Stimulated activated CD8-positive, alpha-beta memory T cell treated with anti-CD3 and anti-CD28 coated beads, Interleukin-4, amount 100 ng/mL, for 1 hour (primary cell): ENCODE measurements around the gene TGFB2.

Source experiments
- DNase-seq, 2 donors: peaks; one replicate each; pipeline ENCODE4 v3.0.0-alpha.2; 2020; ENCODE audit warnings: low read depth in 2 of 2, low spot score in 1 of 2

Gene TGFB2

DNA sequence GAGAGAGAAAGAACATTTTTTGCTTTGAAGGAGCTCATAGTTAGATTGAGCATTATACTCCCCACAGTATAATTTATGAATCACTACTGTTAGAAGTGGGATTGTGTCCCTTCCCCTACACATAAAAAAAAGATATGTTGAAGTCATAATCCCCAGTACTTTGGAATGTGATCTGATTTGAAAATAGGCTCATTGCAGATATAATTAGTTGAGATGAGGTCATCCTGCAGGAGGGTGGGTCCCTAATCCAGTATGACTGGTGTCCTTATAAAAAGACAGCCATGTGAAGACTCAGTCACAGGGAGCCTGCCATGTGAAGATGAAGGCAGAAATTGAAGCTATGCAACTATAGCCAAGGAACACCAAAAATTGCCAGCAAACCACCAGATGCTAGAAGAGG lies 76.4 kb downstream of the TGFB2 start:
- no peak for DNase-seq

GRCh38 chr1:218424502-218424901 lies 79.4 kb downstream of the TGFB2 start:
- DNase-seq: no peak

DNA sequence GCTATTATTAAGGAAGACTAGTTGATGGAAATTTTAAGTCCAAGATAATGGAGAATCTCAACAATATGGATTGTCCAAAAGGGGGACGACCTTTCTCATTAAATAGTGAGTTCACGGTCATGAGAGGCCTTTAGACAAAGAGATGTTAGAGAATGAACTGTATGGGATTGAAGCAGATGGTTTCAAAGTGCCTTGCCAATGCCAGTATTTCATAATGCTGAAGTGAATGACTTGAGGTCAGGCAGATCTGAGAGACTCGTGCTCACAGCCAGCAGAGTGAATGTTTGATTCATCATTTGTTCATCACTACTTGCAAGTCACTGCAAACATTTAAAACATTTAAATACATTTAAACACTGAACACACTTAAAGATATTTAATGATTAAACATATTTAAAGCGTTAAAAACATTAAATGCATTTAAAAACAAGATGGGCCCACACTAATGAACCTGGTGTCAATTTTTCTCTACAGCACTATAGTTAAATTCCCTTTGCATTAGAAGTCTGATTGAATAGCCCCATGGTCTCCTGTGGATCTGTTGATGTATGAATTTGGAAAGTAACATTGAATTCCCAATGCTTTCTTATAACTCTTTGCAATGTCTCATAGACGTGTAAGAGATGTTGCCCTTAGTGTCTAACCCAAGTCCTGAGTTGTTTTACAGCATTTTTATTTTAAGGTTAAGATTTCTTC lies 80.7 kb downstream of the TGFB2 start:
- DNase-seq: no peak

- DNase-seq: no peak
Observed at GRCh38 chr1:218426343-218426657, 81.2 kb downstream of the TGFB2 start.

DNA sequence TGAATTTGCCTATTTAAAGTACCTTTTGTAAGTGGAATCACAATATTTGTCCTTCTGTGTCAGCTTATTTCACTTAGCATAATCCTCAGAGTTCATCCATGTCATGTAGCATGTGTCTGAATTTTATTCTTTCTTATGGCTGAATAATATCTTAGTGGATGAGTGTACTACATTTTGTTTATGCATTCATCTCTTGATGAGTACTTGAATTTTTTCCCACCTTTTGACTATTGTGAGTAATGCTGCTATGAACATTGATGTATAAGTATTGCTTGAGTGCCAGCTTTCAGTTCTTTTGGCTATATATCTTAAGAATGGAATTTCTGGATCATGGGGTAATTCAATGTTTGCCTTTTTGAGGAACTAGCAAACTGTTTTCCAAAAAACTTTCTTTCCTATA lies 84.2 kb downstream of the TGFB2 start:
- DNase-seq: no peak

DNA sequence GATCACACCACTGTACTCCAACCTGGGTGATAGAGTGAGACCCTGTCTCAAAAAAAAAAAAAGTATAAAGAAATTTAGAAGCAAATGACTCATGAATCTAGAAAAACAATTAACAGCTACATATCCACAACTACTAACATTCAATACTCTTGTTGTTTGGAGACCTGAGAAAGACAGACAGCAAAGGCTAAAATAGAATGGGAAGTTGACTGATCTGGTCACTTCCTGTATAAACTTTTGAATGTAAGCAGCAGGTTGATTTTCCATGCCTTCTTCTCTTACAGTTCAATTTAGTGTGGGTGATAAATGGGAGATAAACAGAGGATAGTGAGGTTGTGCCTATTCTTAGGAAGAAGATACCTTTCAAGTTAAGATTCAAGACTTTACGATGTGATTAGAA lies 85.2 kb downstream of the TGFB2 start:
- no peak for DNase-seq

DNA sequence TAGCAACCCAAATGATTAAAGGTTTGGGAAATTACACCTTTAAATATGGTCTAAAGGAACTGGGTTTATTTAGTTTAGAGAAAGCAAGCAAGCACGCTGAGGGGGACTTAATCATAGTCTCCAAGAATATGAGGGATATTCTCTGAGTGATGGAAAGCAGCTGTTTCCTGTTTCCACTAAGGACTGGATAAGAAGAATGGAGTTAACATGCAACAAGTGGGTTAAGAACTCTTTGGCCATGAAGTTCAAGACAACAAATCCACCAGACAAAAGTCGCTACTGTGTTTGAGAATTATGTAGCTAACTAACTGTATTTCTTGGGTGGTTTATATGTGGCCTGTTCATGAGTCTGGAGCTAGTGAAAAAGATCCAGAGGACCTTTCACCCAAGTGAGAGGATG lies 85.7 kb downstream of the TGFB2 start:
- no peak for DNase-seq

DNA sequence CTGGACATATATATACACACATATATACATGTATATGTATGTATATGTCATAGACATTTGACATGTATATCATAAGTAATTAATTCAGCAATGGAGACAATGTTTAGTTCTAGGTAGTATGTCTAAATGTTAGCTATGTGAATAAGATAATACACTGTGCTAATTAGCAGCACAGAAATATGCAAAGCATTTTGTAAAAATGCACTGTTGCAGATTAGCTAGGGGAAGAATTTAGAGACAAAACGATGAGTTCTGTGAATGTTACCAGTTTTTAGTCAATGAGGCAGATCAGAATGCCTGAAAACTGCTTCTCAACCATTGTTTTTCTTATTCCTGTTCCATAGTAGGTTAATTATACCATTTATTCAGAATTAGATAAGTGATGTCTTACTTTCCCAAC lies 86.3 kb downstream of the TGFB2 start:
- no peak for DNase-seq

- no peak for DNase-seq
Observed at GRCh38 chr1:218433744-218434143, 88.6 kb downstream of the TGFB2 start.

- DNase-seq: no peak
Observed at GRCh38 chr1:218435528-218435927, 90.4 kb downstream of the TGFB2 start.

GRCh38 chr1:218436346-218436745 lies 91.2 kb downstream of the TGFB2 start:
- DNase-seq: no peak

DNA sequence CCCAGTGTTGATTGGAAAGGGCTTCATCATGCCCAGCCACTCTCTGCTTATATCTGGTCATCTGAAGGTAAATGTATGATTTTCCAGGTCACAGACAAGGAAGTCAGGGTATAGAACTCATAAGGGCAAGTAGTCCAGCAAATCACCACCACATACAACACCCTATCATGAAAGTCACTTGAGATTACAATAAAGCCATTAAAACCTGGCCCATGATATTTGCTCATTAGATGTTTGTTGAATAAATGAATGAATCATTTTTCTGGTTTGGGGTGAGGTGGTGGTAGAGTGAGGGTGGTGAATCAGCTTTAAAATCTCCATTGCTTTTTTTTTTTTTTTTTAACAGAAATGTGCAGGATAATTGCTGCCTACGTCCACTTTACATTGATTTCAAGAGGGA lies 91.9 kb downstream of the TGFB2 start:
- no peak for DNase-seq

GRCh38 chr1:218439541-218440295 lies 94.6 kb downstream of the TGFB2 start:
- no peak for DNase-seq

DNA sequence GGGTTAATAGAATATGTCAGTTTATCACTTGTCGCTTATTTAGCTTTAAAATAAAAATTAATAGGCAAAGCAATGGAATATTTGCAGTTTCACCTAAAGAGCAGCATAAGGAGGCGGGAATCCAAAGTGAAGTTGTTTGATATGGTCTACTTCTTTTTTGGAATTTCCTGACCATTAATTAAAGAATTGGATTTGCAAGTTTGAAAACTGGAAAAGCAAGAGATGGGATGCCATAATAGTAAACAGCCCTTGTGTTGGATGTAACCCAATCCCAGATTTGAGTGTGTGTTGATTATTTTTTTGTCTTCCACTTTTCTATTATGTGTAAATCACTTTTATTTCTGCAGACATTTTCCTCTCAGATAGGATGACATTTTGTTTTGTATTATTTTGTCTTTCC lies 98.1 kb downstream of the TGFB2 start:
- no peak for DNase-seq

DNA sequence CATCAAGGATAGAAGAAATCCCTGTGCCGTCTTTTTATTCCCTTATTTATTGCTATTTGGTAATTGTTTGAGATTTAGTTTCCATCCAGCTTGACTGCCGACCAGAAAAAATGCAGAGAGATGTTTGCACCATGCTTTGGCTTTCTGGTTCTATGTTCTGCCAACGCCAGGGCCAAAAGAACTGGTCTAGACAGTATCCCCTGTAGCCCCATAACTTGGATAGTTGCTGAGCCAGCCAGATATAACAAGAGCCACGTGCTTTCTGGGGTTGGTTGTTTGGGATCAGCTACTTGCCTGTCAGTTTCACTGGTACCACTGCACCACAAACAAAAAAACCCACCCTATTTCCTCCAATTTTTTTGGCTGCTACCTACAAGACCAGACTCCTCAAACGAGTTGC lies 99.0 kb downstream of the TGFB2 start:
- no peak for DNase-seq

GRCh38 chr1:218444588-218444987 lies 99.5 kb downstream of the TGFB2 start:
- no peak for DNase-seq

DNA sequence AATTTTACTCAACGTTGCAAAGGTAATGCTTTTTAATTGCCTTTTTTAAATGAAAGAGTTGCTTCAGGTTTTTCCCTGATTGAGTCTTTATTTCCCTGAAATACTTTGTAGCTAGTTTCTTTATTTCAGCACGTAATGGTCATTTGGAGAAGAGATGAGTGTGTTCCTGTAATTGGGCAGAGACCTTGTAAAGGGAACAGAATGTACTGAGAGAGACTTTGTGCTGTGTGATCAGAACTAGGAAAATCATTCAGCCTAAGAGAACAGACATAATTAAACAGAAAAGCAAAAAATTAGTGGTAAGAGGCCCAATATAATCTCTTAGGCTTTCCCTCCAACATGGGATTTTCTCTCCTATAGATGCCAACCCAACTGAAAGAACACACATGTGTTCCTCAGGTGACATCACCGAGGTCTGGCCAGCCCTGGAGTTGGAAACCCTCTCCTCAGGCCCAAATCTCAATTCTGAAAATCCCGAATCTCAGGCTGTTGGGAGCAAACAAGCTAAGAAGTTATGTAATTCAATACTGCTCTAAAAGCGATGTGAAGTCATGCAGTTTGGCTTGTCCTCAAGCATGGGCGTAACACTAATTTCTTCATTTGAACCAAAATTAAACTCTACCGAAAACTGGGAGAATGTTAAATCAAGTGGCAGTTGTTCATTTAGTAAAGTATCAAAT lies 102.0 kb downstream of the TGFB2 start:
- no peak for DNase-seq

- no peak for DNase-seq
Observed at GRCh38 chr1:218451415-218451814, 106.3 kb downstream of the TGFB2 start.

- DNase-seq: no peak
Observed at GRCh38 chr1:218454700-218455282, 109.7 kb downstream of the TGFB2 start.

- DNase-seq: no peak
Observed at GRCh38 chr1:218456444-218456843, 111.3 kb downstream of the TGFB2 start.

- DNase-seq: no peak
Observed at GRCh38 chr1:218459450-218459849, 114.3 kb downstream of the TGFB2 start.
